ENCODE data around the gene ZNF664. TPM values are rescaled to one million over a fixed set of nuclear protein-coding genes. Genes with fewer than 3 reads are reported as not detected.

Gene ZNF664
- total RNA-seq, 1 donor from 2014 or later: 67.6 TPM

DNA sequence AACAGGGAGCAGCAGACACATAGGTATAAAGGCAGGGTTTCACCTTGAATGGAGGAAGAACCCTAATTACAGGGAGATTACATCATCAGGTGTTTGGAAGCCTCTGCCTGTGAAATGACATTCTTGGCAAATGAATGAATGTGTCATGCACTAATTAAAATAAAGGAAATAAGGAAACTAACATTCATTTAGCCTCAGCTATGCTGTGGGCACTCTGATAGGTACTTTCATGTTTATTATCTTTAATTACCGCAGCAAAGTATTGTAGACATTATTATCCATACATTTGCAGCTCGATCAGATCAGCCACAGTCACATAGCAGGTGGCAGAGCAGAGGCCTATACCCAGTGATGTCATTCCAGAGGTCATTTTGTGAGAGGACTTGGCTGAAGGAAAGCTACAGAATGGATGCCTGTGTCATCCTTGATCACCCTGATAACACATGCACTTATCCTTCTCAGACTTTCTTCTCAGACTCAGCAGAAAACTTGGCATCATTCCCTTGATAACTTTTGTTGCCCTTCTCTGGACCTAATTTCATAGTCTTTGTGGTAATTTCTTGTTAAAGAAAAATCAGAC, 18.4 kb downstream of the ZNF664 start:
- Mint-ChIP-seq H3K27me3 (ENCODE audit: low read depth, unreplicated experiment) (no peaks in the 10 kb centered on the region), H3K9me3 (ENCODE audit: unreplicated experiment) (no peaks in the 10 kb centered on the region), H3K4me1 (ENCODE audit: low read depth, unreplicated experiment) (peaks cover 56% of the 10 kb centered on the region), H3K36me3 (ENCODE audit: low read depth, unreplicated experiment) (peaks cover 12% of the 10 kb centered on the region), H3K4me3 (ENCODE audit: unreplicated experiment) (no peak overlapping the region), H3K27ac (ENCODE audit: unreplicated experiment) (peak overlapping the region; percentile 67)
- Histone ChIP-seq H3K4me1 (ENCODE audit: insufficient read depth, low read length) (peaks cover 40% of the 10 kb centered on the region), H3K36me3 (ENCODE audit: insufficient read depth, low read length) (peaks cover 17% of the 10 kb centered on the region), H3K79me2 (ENCODE audit: insufficient read depth, low read length) (peaks cover 17% of the 10 kb centered on the region), H3K4me2 (ENCODE audit: low read length) (no peak overlapping the region), H2AFZ (ENCODE audit: low read depth, low read length) (no peak overlapping the region), H3K27ac (ENCODE audit: low read depth, low read length) (no peak overlapping the region), H3K9me3 (ENCODE audit: insufficient read depth, low read depth, low read length) (no peaks in the 10 kb centered on the region), H3K9ac (ENCODE audit: low read length) (no peak overlapping the region), H4K20me1 (ENCODE audit: insufficient read depth, low read length) (peaks cover 70% of the 10 kb centered on the region), H3K4me3 (ENCODE audit: insufficient read depth, low read depth, low read length) (no peak overlapping the region), H3K27me3 (ENCODE audit: insufficient read depth, low read length) (no peaks in the 10 kb centered on the region)
- FAIRE-seq (no peak), DNase-seq (ENCODE audit: low read depth) (peak; percentile 29)
- TF ChIP-seq CTCF (IDR thresholded peaks at IDR 0.05; ENCODE audit: insufficient read depth, low read depth, low read length) (no peak), EZH2 (IDR thresholded peaks at IDR 0.05; ENCODE audit: insufficient read depth, low read length) (no peak)

GRCh38 chr12:123992118-123992825, 19.3 kb downstream of the ZNF664 start:
- Histone ChIP-seq H3K9ac (ENCODE audit: low read length) (no peak overlapping the region), H3K27ac (ENCODE audit: low read depth, low read length) (no peak overlapping the region), H3K79me2 (ENCODE audit: insufficient read depth, low read length) (peaks cover 23% of the 10 kb centered on the region), H3K27me3 (ENCODE audit: insufficient read depth, low read length) (no peaks in the 10 kb centered on the region), H3K9me3 (ENCODE audit: insufficient read depth, low read depth, low read length) (no peaks in the 10 kb centered on the region), H3K36me3 (ENCODE audit: insufficient read depth, low read length) (peaks cover 17% of the 10 kb centered on the region), H3K4me1 (ENCODE audit: insufficient read depth, low read length) (peaks cover 42% of the 10 kb centered on the region), H3K4me3 (ENCODE audit: insufficient read depth, low read depth, low read length) (no peak overlapping the region), H4K20me1 (ENCODE audit: insufficient read depth, low read length) (peaks cover 65% of the 10 kb centered on the region), H3K4me2 (ENCODE audit: low read length) (no peak overlapping the region), H2AFZ (ENCODE audit: low read depth, low read length) (no peak overlapping the region)
- H3K9me3 Mint-ChIP-seq (ENCODE audit: unreplicated experiment): no peaks in the 10 kb centered on the region
- H3K27me3 Mint-ChIP-seq (ENCODE audit: low read depth, unreplicated experiment): no peaks in the 10 kb centered on the region
- DNase-seq (ENCODE audit: low read depth) (no peak), FAIRE-seq (no peak)
- peaks cover 58% of the 10 kb centered on the region for H3K4me1 Mint-ChIP-seq (ENCODE audit: low read depth, unreplicated experiment)
- TF ChIP-seq CTCF (IDR thresholded peaks at IDR 0.05; ENCODE audit: insufficient read depth, low read depth, low read length) (no peak), EZH2 (IDR thresholded peaks at IDR 0.05; ENCODE audit: insufficient read depth, low read length) (no peak)
- H3K4me3 Mint-ChIP-seq (ENCODE audit: unreplicated experiment): no peak overlapping the region
- peak overlapping the region; percentile 20 for H3K27ac Mint-ChIP-seq (ENCODE audit: unreplicated experiment)
- peaks cover 14% of the 10 kb centered on the region for H3K36me3 Mint-ChIP-seq (ENCODE audit: low read depth, unreplicated experiment)

Measured in astrocyte (in vitro differentiated cells and primary cell).